GM18511 (cell line): ENCODE results near the gene MRPL58.
"Not testable (repeated sequence)": the region's sequence is repeated elsewhere in the genome, so short reads cannot be mapped to it uniquely, and the experiment has no call there.

Experiments
- ATAC-seq: cut with Tn5 transposase; IDR thresholded peaks from one replicate; pipeline ENCODE4 v1.9.1; 2021; ENCODE audit warnings: mild to moderate bottlenecking, moderate library complexity; ENCODE audit not compliant: unreplicated experiment

Gene MRPL58

DNA sequence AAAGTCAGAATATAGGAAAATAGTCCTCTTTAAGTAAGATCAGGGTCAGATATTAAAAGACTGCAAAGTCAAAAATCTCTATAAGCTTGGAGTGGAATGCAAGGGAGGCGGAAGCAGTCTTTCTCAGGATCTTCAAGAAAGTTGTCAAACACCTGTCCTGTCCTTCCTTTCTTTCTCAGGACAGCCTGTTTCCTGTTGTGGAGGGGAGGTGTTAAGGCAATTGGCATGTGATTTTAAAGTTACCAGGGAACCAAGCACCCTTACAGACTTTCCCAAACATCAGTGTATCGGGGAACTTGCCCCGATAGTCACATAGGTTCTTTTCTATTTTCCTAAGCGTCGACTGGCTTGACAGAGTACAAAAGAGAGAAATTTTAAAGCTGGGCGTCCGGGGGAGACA lies 32.2 kb downstream of the MRPL58 start:
- ATAC-seq: no peak

DNA sequence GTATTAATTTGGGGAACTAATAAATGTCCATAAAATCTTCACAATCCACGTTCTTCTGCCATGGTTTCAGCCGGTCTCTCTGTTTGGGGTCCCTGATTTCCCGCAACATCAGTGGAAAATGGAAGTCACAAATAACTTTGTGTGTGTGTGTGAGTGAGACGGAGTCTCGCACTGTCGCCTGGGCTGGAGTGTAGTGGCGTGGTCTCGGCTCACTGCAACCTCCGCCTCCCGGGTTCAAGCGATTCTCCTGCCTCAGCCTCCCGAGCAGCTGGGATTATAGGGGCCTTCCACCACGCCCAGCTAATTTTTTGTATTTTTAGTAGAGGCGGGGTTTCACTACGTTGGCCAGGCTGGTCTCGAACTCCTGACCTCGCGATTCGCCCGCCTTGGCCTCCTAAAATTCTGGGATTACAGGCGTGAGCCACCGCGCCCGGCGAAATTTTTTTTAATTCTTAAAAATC lies 33.5 kb downstream of the MRPL58 start:
- ATAC-seq: not testable (repeated sequence)

DNA sequence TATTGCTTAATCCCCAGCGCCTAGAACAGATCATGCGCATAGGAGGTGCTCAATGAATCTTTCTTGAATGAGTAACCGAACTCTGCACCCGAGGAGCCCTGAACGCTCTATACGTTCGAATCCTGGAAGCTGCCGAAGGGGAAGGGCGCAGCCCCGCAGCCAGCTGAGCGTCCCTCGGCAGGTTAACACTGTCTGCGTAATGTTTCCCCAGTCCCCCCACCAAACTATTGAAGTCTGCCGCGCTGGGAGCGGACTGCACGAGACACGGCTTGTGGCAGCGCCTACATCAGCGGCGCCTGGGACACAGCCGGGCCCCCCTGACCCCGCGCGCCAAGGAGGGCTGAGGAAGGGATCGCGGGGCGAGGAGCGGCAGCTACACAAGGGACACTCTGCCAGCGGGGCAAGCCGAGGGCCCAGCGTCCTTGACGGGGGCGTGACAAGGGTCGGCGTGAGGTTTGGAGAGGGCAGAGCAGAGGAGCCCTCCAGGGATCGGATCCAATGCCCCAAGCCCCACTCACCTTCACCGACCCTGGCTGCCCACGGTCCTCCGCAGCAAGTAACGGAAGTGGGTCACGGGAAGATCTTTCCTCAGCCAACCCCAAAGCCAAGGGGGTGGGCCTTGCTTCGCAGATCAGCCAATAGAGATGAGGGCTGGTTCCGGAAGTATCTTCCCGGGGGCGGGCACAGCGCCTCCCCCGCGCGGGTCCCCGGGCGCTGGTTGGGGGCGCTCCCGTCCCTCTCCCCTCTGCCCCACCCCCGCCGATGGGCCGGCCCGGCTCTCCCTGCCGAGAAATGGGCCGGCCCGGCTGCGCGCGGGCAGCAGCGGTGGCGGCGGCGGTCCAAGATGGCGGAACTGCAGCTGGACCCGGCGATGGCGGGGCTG lies 34.2 kb downstream of the MRPL58 start, which contains the start of the genes ATP5PD and KCTD2:
TSS of gene ATP5PD (minus strand) at position 563 of the 883 bp plus-strand sequence. CDS start 4,319 bp downstream, outside the sequence.
TSS of gene KCTD2 (plus strand) at position 819 of the 883 bp plus-strand sequence. CDS start at position 845, 26 bp downstream.
- peak; percentile 95 for ATAC-seq

GRCh38 chr17:75047398-75048098 lies 35.1 kb downstream of the MRPL58 start:
- peak; percentile 2 for ATAC-seq

GRCh38 chr17:75048249-75048878 lies 35.9 kb downstream of the MRPL58 start:
- no peak for ATAC-seq

GRCh38 chr17:75049057-75049456 lies 36.6 kb downstream of the MRPL58 start:
- ATAC-seq: no peak

- no peak for ATAC-seq
These were observed 37.2 kb downstream of the MRPL58 start for GRCh38 chr17:75049706-75050105.

- no peak for ATAC-seq
These were observed 39.5 kb downstream of the MRPL58 start for GRCh38 chr17:75051941-75052340.

DNA sequence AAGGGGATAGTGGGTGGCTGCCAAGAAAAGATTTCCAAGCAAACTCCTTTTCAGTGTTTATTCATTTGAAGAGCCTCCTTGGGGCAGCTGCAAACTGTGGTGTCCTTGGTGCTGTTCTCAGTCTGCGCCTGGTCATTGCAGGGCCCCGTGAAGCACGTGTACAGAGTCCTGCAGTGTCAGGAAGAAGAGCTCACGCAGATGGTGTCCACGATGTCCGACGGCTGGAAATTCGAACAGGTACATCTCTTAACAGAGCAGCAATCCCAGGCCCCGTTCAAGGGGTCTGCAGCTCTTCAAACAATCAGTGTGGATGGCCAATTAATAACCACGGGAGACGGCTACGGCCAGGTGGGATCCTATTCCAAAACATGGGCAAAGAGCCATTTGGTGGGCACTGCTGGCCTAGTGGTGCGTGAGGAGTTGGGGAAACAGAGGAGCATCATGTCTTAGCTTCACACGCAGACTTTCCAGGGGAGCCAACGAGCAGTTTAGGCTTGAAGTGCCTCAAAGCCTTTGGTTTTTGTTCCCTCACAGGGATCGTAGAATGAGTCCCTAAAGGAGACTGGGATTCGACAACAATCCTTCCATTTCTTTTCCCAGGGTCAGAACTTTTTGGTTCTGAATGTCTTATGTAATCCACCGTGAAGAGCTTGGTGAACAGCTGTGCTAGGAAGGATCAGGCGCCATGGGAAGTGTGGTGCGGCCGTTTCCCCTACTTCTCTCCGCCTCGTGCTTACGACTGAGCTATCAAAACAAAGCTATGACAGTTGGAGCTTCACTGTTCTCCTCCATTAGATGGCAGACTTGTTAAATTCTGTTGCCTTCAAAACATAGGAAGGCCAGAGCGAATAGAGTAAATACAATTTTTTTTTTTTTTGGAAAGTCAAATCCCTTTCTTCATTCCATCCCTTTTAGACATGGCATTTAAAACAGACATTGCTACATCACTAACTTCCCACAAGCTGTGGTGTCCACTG lies 47.2 kb downstream of the MRPL58 start:
- no peak for ATAC-seq

GRCh38 chr17:75060434-75061054 lies 48.1 kb downstream of the MRPL58 start:
- no peak for ATAC-seq

- ATAC-seq: no peak
These were observed 48.6 kb downstream of the MRPL58 start for GRCh38 chr17:75061055-75061438.

DNA sequence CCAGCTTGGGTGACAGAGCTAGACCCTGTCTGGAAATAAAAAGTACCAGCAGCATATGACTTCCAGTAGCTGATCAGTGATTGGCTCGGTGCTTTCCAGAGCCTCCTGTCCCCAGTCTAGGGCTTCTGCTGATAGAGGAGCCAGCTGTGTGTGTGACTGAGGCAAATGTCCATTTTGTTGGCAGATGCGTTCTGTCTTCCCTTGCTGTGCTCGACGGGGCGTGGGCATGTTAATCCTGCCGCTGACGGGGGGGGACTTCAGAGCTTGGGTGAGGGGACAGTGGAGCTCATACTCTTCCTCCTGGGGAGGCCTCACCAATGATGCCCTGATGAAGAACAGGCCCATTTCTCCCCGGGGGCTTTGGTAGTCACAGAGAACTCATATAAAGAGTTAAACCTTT lies 49.1 kb downstream of the MRPL58 start:
- ATAC-seq: no peak

- no peak for ATAC-seq
These were observed 50.7 kb downstream of the MRPL58 start for GRCh38 chr17:75063201-75063600.

DNA sequence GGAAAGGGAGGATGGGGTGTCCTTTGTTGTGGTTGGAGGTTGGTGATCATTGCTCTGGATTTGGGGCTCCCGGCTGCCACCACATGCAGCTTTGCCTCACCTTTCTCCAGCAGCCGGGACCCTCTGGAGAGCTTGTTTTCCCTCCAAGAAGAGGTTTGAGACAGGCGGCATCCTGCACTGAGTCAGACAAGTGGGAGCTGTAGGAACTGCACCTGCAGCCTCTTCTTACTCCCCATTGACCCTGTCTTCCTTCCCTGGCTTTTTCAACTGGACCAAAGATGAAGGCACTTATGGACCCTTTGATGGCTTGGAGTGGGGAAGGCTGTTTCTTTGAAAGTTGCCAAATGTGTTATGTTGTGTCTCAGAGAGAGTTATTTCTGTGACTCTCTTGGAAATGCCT lies 51.2 kb downstream of the MRPL58 start:
- ATAC-seq: no peak

DNA sequence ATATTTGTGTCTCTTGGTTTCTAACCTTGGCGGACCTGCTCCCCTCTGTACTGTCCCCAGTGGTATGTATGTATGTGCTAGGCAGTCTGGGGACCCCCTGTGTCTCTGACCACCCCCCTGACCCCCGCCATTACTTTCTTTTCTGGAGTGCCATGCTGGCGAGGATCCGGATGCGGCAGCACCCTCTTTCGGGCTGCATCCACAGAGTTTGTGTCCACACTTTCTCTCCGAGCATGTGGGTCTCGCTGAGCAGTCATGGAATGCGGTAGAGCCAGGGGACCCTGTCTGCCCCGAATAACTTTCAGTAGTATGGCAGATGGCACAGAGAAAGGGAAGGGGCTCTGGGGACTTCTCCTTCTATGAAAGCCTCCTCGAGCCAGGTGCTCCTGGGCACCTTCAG lies 51.6 kb downstream of the MRPL58 start:
- no peak for ATAC-seq

GRCh38 chr17:75064460-75064859 lies 52.0 kb downstream of the MRPL58 start:
- no peak for ATAC-seq

DNA sequence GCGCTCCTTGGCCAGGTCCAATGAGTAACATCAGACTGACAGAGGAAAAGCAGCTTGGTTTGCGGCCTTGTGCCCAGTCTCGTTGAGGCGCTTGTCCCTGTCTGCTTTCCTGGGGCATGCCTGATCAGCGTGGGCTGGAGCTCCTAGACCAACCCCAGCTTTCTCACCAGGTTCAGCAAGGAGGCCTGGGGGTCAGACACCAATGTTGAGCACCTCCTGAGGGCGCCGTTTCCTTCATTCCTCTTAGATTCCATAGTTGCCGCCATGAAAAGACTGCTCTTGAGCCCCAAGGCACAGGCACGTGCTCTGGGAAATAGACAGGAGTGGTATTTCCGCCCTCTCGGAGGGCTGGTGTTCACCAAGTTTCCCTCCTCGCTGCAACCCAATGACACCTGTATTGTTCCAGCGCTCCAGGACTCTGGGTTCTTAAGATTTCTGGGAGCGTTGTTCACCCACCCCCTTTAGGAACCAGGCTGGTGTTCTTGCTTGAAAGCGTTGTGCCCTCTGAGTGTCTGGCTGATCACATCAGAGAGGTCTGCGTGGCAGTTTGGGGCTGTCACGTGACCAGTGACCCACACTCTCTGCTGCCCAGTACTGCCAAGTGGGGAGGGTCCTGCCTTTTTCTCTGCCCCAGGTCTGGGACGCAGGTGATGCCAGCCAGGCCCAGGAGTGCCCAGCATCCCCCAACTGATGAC lies 52.5 kb downstream of the MRPL58 start:
- no peak for ATAC-seq

DNA sequence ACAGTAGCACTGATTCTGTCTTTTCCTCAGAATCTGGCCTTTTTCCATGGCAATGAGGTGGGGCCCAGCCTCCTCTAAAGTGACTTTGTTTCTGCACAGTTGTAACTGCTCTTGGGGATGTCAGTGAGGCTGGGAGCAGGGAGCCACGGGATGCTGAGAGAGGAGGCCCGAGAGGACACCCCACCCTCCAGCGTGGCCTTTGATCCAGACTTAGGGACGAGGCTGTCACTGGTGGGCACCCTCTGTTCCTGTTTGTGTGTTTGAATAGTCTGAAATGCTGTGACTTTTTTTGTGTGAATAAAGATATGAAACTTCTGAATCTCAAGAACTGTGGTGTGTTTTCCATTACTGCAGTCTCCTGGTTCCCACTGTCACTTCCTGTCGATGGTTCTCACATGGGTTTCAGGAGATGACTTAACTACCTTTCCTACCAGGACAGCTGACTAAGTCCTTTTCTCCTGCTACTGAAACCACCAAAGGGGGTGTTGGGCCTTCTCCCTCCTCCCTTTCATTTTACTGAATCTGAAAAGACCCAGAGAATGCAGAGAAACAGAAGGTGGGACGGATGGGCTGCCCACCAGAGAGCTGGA lies 53.2 kb downstream of the MRPL58 start:
- no peak for ATAC-seq

DNA sequence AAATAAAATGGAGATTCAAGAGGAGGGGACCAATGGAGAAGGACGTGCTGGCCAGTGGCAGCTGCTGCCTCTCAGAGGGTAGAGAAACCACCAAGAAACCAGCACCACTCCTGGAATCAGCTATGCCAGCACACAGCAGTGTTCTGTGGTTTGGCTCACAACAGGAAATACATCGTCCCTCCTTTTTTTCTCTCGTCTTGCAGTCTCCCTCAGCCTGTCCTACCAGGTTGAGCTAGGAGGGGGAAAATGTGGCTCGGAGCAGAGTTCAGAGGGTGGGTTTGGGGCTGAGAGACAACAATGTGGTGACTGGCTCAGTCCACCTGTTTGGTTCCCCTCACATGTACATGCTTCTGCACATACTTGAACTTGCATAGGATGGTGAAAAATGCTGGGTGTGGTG lies 55.4 kb downstream of the MRPL58 start:
- no peak for ATAC-seq
